ENCODE data around the gene TUSC2. TPM values are rescaled to one million over a fixed set of nuclear protein-coding genes. Genes with fewer than 3 reads are reported as not detected.
A peak's percentile ranks its signal among the peaks of the same experiment; 100 is the strongest.

The TUSC2 gene
- total and polyA plus RNA-seq, 2 of the 13 experiments (the other 11 are each of a cell fraction or from before 2014, with no cell fraction given) = 36.7 to 39.1 TPM

GRCh38 chr3:50292159-50293078, 35.6 kb downstream of the TUSC2 start, which contains the start of gene IFRD2 (continued):
- TF ChIP-seq, protein P1, sequence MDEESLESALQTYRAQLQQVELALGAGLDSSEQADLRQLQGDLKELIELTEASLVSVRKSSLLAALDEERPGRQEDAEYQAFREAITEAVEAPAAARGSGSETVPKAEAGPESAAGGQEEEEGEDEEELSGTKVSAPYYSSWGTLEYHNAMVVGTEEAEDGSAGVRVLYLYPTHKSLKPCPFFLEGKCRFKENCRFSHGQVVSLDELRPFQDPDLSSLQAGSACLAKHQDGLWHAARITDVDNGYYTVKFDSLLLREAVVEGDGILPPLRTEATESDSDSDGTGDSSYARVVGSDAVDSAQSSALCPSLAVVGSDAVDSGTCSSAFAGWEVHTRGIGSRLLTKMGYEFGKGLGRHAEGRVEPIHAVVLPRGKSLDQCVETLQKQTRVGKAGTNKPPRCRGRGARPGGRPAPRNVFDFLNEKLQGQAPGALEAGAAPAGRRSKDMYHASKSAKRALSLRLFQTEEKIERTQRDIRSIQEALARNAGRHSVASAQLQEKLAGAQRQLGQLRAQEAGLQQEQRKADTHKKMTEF (CRISPR knock-in tag; IDR thresholded peaks at IDR 0.05) = peak; percentile 86
- TF ChIP-seq SNRNP70 (IDR thresholded peaks at IDR 0.05; ENCODE audit: low read depth, low read length) (no peak), ZNF326 (CRISPR knock-in tag; IDR thresholded peaks at IDR 0.05; ENCODE audit: borderline replicate concordance) (no peak), ZBTB26 (CRISPR knock-in tag; IDR thresholded peaks at IDR 0.05; ENCODE audit: borderline replicate concordance) (peak; percentile 53; the same call in 1 of the 2 replicates), DR1 (CRISPR knock-in tag; IDR thresholded peaks at IDR 0.05) (no peak; the same call in 1 of the 2 replicates), KDM1A (CRISPR knock-in tag; IDR thresholded peaks at IDR 0.05) (no peak), ZNF615 (CRISPR knock-in tag; IDR thresholded peaks at IDR 0.05; ENCODE audit: borderline replicate concordance) (no peak), REPIN1 (CRISPR knock-in tag; IDR thresholded peaks at IDR 0.05; ENCODE audit: borderline replicate concordance, low read depth) (no peak; the same call in 1 of the 2 replicates), MIER2 (CRISPR knock-in tag; IDR thresholded peaks at IDR 0.05) (no peak; the same call in 1 of the 2 replicates), ZNF383 (CRISPR knock-in tag; IDR thresholded peaks at IDR 0.05; ENCODE audit: borderline replicate concordance) (no peak), NFYB (CRISPR knock-in tag; IDR thresholded peaks at IDR 0.05) (peak; percentile 57), THRA (CRISPR knock-in tag; IDR thresholded peaks at IDR 0.05; ENCODE audit: borderline replicate concordance) (0 out of 2 replicates have a peak, but pooled peaks have one; percentile 25), ZNF547 (CRISPR knock-in tag; IDR thresholded peaks at IDR 0.05) (peak; percentile 63; the same call in 1 of the 2 replicates), MIER3 (CRISPR knock-in tag; IDR thresholded peaks at IDR 0.05; ENCODE audit: borderline replicate concordance) (peak; percentile 63; the same call in 1 of the 2 replicates), DDIT3 (CRISPR knock-in tag; IDR thresholded peaks at IDR 0.05) (no peak), ZNF772 (CRISPR knock-in tag; IDR thresholded peaks at IDR 0.05) (peak; percentile 91), ZNF580 (CRISPR knock-in tag; IDR thresholded peaks at IDR 0.05; ENCODE audit: borderline replicate concordance, low read depth) (peak; percentile 89; the same call in 1 of the 2 replicates), RCOR2 (CRISPR knock-in tag; IDR thresholded peaks at IDR 0.05) (no peak), MXD1 (CRISPR knock-in tag; IDR thresholded peaks at IDR 0.05) (peak; percentile 76; the same call in 1 of the 2 replicates)
- TF ChIP-seq, protein P2, sequence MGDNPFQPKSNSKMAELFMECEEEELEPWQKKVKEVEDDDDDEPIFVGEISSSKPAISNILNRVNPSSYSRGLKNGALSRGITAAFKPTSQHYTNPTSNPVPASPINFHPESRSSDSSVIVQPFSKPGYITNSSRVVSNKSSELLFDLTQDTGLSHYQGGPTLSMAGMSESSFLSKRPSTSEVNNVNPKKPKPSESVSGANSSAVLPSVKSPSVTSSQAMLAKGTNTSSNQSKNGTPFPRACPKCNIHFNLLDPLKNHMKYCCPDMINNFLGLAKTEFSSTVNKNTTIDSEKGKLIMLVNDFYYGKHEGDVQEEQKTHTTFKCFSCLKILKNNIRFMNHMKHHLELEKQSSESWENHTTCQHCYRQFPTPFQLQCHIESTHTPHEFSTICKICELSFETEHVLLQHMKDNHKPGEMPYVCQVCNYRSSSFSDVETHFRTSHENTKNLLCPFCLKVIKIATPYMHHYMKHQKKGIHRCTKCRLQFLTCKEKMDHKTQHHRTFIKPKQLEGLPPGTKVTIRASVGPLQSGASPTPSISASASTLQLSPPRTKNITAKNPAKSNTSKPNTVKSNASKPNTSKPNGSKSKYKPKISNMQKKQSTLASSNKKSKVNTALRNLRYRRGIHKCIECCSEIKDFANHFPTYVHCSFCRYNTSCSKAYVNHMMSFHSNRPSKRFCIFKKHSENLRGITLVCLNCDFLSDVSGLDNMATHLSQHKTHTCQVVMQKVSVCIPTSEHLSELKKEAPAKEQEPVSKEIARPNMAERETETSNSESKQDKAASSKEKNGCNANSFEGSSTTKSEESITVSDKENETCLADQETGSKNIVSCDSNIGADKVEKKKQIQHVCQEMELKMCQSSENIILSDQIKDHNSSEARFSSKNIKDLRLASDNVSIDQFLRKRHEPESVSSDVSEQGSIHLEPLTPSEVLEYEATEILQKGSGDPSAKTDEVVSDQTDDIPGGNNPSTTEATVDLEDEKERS (CRISPR knock-in tag; IDR thresholded peaks at IDR 0.05) = no peak; the same call in 1 of the 2 replicates

Data from HepG2 (cell line).